ENCODE data around the gene DST.

DNA sequence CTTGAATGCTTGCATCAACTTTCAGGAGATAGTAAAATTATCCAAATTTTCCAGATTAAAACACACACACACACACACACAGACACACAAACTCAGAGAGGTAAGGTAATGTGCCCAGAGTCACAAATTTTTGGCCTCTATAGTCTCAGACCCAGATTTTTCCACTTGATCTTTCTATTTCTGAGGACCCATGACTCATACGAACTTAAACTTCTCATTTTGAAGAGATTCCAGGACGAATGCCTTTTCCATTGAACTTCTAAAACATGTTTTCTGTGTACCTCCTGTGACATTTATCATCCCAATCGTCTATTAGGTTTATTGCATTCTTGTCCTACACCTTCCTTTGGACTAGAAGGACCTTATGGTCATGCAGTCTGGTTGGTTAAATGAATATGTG lies 222.4 kb downstream of the DST start:
- no peak for TF ChIP-seq POLR2A (IDR thresholded peaks at IDR 0.05)
- TF ChIP-seq, protein P1, sequence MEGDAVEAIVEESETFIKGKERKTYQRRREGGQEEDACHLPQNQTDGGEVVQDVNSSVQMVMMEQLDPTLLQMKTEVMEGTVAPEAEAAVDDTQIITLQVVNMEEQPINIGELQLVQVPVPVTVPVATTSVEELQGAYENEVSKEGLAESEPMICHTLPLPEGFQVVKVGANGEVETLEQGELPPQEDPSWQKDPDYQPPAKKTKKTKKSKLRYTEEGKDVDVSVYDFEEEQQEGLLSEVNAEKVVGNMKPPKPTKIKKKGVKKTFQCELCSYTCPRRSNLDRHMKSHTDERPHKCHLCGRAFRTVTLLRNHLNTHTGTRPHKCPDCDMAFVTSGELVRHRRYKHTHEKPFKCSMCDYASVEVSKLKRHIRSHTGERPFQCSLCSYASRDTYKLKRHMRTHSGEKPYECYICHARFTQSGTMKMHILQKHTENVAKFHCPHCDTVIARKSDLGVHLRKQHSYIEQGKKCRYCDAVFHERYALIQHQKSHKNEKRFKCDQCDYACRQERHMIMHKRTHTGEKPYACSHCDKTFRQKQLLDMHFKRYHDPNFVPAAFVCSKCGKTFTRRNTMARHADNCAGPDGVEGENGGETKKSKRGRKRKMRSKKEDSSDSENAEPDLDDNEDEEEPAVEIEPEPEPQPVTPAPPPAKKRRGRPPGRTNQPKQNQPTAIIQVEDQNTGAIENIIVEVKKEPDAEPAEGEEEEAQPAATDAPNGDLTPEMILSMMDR (IDR thresholded peaks at IDR 0.05), result no peak
